Caco-2 (cell line): ENCODE data around the gene FAM184A. TPM values are rescaled to one million over a fixed set of nuclear protein-coding genes. Genes with fewer than 3 reads are reported as not detected.

Source experiments
- BruUV-seq: library from RNA; stranded (reverse); fragments of 400-500 nt; replicated peaks from 2 replicates; lab custom pipeline; 2021; lab: Mats Ljungman, UMichigan
- CTCF ChIA-PET: fragments of 300-600 bp; sonication (Branson Sonifier 250); formaldehyde crosslinking; loops from one replicate; lab custom pipeline; 2022; ENCODE audit warnings: antibody characterized with exemption; lab: Charles Lee
- POLR2A ChIA-PET: fragments of 300-600 bp; sonication (Branson Sonifier 250); formaldehyde crosslinking; loops from one replicate; lab custom pipeline; 2022; ENCODE audit warnings: antibody characterized with exemption; lab: Charles Lee
- DNase-seq, 2 experiments: peaks; one replicate each; pipeline versions ENCODE4 v3.0.0 to v3.0.0-alpha.2; 2020 to 2022
- H3K27me3 ChIP-seq: replicated peaks from 2 replicates; pipeline ENCODE4 v1.6.0; 2011; ENCODE audit warnings: low read length; ENCODE audit not compliant: control insufficient read depth, insufficient read depth
- H3K36me3 ChIP-seq: 2 replicates; pipeline ENCODE4 v1.5.1; 2011; ENCODE audit warnings: low read length; ENCODE audit not compliant: control insufficient read depth, insufficient read depth
- H3K4me1 ChIP-seq: fragments of 250-450 bp; sonication (Bioruptor Pico); 2 replicates; pipeline ENCODE4 v1.5.1; 2020; ENCODE audit warnings: mild to moderate bottlenecking
- H3K4me3 ChIP-seq: 2 replicates; pipeline ENCODE4 v1.5.1; 2011; ENCODE audit warnings: low read depth, mild to moderate bottlenecking, control low read depth, low read length
- H3K9me3 ChIP-seq: fragments of 250-450 bp; sonication (Bioruptor Pico); 2 replicates; pipeline ENCODE4 v1.5.1; 2020; ENCODE audit warnings: mild to moderate bottlenecking, moderate library complexity
- H3K27ac Mint-ChIP-seq: one replicate; pipeline ENCODE4 v1.8.0; 2022; ENCODE audit warnings: mixed read lengths; ENCODE audit not compliant: unreplicated experiment
- H3K27me3 Mint-ChIP-seq: one replicate; pipeline ENCODE4 v1.8.0; 2022; ENCODE audit warnings: mixed read lengths; ENCODE audit not compliant: insufficient read depth, unreplicated experiment
- H3K36me3 Mint-ChIP-seq: one replicate; pipeline ENCODE4 v1.8.0; 2022; ENCODE audit warnings: mild to moderate bottlenecking, mixed read lengths; ENCODE audit not compliant: insufficient read depth, unreplicated experiment
- H3K4me1 Mint-ChIP-seq: one replicate; pipeline ENCODE4 v1.8.0; 2022; ENCODE audit warnings: low read depth, mixed read lengths; ENCODE audit not compliant: unreplicated experiment
- H3K4me3 Mint-ChIP-seq: one replicate; pipeline ENCODE4 v1.8.0; 2022; ENCODE audit warnings: mild to moderate bottlenecking, moderate library complexity, mixed read lengths; ENCODE audit not compliant: unreplicated experiment
- H3K9me3 Mint-ChIP-seq: one replicate; pipeline ENCODE4 v1.8.0; 2022; ENCODE audit warnings: mixed read lengths; ENCODE audit not compliant: unreplicated experiment
- intact Hi-C: fragments of 100-400 bp; cut with micrococcal nuclease; formaldehyde crosslinking; loops from one replicate; pipeline ENCODE4 v1.10.0; 2022; ENCODE audit not compliant: unreplicated experiment
- total RNA-seq: library from RNA; stranded (reverse); gene quantifications from 2 replicates; pipeline ENCODE4 v1.2.3, GENCODE V29; 2022
- TF ChIP-seq, protein P1 (sequence below), 2 experiments: fragments of 200-600 bp in 1 of 2; IDR thresholded peaks; 1 replicate in 1 of 2; 2 replicates in 1 of 2; pipeline versions ENCODE4 v1.5.1 to v1.8.0; 2011 to 2022; ENCODE audit warnings: antibody characterized with exemption in 1 of 2, control low read depth in 1 of 2, inconsistent platforms in 1 of 2, low read depth in 1 of 2, low read length in 1 of 2, mild to moderate bottlenecking in 1 of 2, moderate library complexity in 1 of 2; ENCODE audit not compliant: insufficient read depth in 1 of 2, severe bottlenecking in 1 of 2, unreplicated experiment in 1 of 2

The FAM184A gene
- total RNA-seq, 1 experiment from 2014 or later = 10.8 TPM

DNA sequence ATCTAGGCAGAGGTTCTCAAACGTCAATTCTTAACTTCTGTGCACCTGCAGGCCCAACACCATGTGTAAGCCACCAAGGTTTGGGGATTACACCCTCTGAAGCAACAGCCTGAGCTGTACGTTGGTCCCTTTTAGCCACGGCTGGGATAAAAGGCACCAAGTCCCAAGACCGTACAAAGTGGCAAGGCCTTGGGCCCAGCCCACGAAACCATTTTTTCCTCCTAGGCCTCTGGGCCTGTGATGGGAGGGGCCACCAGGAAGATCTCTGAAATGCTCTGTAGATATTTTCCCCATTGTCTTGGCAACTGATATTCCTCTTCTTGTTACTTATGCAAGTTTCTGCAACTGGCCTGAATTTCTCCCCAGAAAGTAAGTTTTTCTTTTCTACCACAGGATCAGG is 4.5 kb upstream of the FAM184A start:
- Mint-ChIP-seq H3K36me3 (peaks cover 6% of the 10 kb centered on the region), H3K9me3 (peaks cover 35% of the 10 kb centered on the region), H3K27ac (no peak overlapping the region), H3K4me1 (no peaks in the 10 kb centered on the region), H3K4me3 (no peak overlapping the region), H3K27me3 (peaks cover 7% of the 10 kb centered on the region)
- Histone ChIP-seq H3K27me3 (no peaks in the 10 kb centered on the region), H3K4me3 (no peak overlapping the region), H3K36me3 (no peaks in the 10 kb centered on the region), H3K4me1 (peaks cover 10% of the 10 kb centered on the region; the same call in 1 of the 2 replicates), H3K9me3 (peaks cover 17% of the 10 kb centered on the region; the same call in 1 of the 2 replicates)
- intact Hi-C loops = no loop called here
- DNase-seq = no peak
- TF ChIP-seq, protein P1, sequence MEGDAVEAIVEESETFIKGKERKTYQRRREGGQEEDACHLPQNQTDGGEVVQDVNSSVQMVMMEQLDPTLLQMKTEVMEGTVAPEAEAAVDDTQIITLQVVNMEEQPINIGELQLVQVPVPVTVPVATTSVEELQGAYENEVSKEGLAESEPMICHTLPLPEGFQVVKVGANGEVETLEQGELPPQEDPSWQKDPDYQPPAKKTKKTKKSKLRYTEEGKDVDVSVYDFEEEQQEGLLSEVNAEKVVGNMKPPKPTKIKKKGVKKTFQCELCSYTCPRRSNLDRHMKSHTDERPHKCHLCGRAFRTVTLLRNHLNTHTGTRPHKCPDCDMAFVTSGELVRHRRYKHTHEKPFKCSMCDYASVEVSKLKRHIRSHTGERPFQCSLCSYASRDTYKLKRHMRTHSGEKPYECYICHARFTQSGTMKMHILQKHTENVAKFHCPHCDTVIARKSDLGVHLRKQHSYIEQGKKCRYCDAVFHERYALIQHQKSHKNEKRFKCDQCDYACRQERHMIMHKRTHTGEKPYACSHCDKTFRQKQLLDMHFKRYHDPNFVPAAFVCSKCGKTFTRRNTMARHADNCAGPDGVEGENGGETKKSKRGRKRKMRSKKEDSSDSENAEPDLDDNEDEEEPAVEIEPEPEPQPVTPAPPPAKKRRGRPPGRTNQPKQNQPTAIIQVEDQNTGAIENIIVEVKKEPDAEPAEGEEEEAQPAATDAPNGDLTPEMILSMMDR (IDR thresholded peaks at IDR 0.05; ENCODE audit: insufficient read depth in 1 of 2, low read depth in 1 of 2, low read length in 1 of 2, severe bottlenecking in 1 of 2, unreplicated experiment in 1 of 2) = no peak
- no TSS peak for BruUV-seq
- ChIA-PET POLR2A (no interaction called here), CTCF (no interaction called here)

DNA sequence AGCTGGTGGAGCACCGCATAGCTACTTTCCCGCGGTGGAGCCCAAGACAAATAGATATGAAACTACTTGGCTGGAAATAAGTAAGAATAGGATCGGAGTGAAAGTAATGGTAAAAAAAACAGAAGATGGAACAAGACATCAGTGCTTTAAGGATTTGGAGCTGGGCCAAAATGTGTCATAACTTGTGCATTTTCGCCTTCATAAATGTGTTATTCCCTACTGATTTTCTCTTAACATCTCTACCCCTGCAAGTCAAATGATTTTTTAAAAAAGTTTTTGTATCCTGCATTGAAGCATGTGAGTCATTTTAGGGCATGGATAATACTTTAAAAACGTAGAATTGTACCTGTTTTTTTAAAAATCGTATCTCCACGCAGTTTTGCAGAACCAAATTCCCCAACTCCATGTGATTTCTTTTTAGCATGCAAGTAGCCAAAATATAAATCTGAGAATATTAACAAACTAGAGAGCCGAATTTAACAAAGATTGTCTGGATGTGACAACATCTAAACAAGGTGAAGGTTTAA is 882 bp upstream of the FAM184A start:
- DNase-seq = no peak
- no TSS peak for BruUV-seq
- ChIA-PET POLR2A (no interaction called here), CTCF (interaction anchor here (0.6 to 1.8 kb wide), 3 partner anchors 31 to 111 kb away, joined by 3 to 7 read pairs (median 6); no protein-coding TSS in a partner anchor)
- Histone ChIP-seq H3K4me3 (peak overlapping the region; percentile 93), H3K4me1 (peaks cover 10% of the 10 kb centered on the region; the same call in 1 of the 2 replicates), H3K27me3 (no peaks in the 10 kb centered on the region), H3K36me3 (no peaks in the 10 kb centered on the region; the same call in 1 of the 2 replicates), H3K9me3 (peaks cover 17% of the 10 kb centered on the region; the same call in 1 of the 2 replicates)
- Mint-ChIP-seq H3K4me1 (peaks cover 7% of the 10 kb centered on the region), H3K36me3 (peaks cover 6% of the 10 kb centered on the region), H3K9me3 (peaks cover 22% of the 10 kb centered on the region), H3K27ac (peak overlapping the region; percentile 82), H3K27me3 (no peaks in the 10 kb centered on the region), H3K4me3 (peak overlapping the region; percentile 89)
- intact Hi-C loops = loop anchor here (1.0 to 10.0 kb wide), 3 partner anchors 31 to 115 kb away; no protein-coding TSS in a partner anchor
- TF ChIP-seq, protein P1 (IDR thresholded peaks at IDR 0.05; ENCODE audit: insufficient read depth in 1 of 2, low read depth in 1 of 2, low read length in 1 of 2, severe bottlenecking in 1 of 2, unreplicated experiment in 1 of 2) = no peak

GRCh38 chr6:119077643-119078375 is 655 bp downstream of the FAM184A start:
- H3K27me3 ChIP-seq = no peaks in the 10 kb centered on the region
- TF ChIP-seq, protein P1 (IDR thresholded peaks at IDR 0.05; ENCODE audit: insufficient read depth in 1 of 2, low read depth in 1 of 2, low read length in 1 of 2, severe bottlenecking in 1 of 2, unreplicated experiment in 1 of 2) = peak; percentile 57 to 81
- peaks cover 10% of the 10 kb centered on the region; the same call in 1 of the 2 replicates for H3K4me1 ChIP-seq
- intact Hi-C loops = loop anchor here (2.0 to 10.0 kb wide), 2 partner anchors 43 to 113 kb away; no protein-coding TSS in a partner anchor
- CTCF ChIA-PET = interaction anchor here (0.6 to 1.9 kb wide), 7 partner anchors 17 to 184 kb away, joined by 3 to 8 read pairs (median 4); partner anchors contain the start of gene ASF1A
- no peak overlapping the region for H3K27ac Mint-ChIP-seq
- H3K4me1 Mint-ChIP-seq = peaks cover 7% of the 10 kb centered on the region
- DNase-seq = peak; percentile 58 to 77
- no peaks in the 10 kb centered on the region; the same call in 1 of the 2 replicates for H3K36me3 ChIP-seq
- H3K36me3 Mint-ChIP-seq = peaks cover 6% of the 10 kb centered on the region
- H3K4me3 Mint-ChIP-seq = peak overlapping the region; percentile 89
- POLR2A ChIA-PET = no interaction called here
- peak overlapping the region; percentile 93 for H3K4me3 ChIP-seq
- no peaks in the 10 kb centered on the region for H3K27me3 Mint-ChIP-seq
- H3K9me3 ChIP-seq = peaks cover 6% of the 10 kb centered on the region; the same call in 1 of the 2 replicates
- BruUV-seq = no TSS peak
- peaks cover 10% of the 10 kb centered on the region for H3K9me3 Mint-ChIP-seq
